Endothelial cell of umbilical vein (primary cell): ENCODE data around the gene HSF2BP.
"Not testable (repeated sequence)": the region's sequence is repeated elsewhere in the genome, so short reads cannot be mapped to it uniquely, and the experiment has no call there.

ENCODE experiments used
- CTCF ChIP-seq, 2 donors: IDR thresholded peaks; 1 replicate in 1 of 2; 2 replicates in 1 of 2; pipeline ENCODE4 v1.5.1; 2011; ENCODE audit warnings: low read length in 2 of 2, mild to moderate bottlenecking in 2 of 2, moderate library complexity in 2 of 2, control low read depth in 1 of 2, inconsistent platforms in 1 of 2, low read depth in 1 of 2; ENCODE audit not compliant: insufficient read depth in 1 of 2; ENCODE audit errors: extremely low read depth in 1 of 2
- EZH2 ChIP-seq: IDR thresholded peaks from 2 replicates; pipeline ENCODE4 v1.6.1; 2012; ENCODE audit warnings: borderline replicate concordance, low read depth, mild to moderate bottlenecking, moderate library complexity, low read length, inconsistent platforms; ENCODE audit not compliant: severe bottlenecking
- POLR2A ChIP-seq: IDR thresholded peaks from 2 replicates; pipeline ENCODE4 v1.6.1; 2012; ENCODE audit warnings: low read depth, mild to moderate bottlenecking, control low read depth, low read length

- TF ChIP-seq CTCF (IDR thresholded peaks at IDR 0.05; ENCODE audit: extremely low read depth in 1 of 2, insufficient read depth in 1 of 2, low read depth in 1 of 2, low read length in 2 of 2); POLR2A; EZH2: not testable (repeated sequence)
These were observed 144.5 kb downstream of the HSF2BP start for GRCh38 chr21:43514834-43515233.
